Osteocyte (in vitro differentiated cells): Measurements from ENCODE around the gene ZNRF3. TPM values are rescaled to one million over a fixed set of nuclear protein-coding genes. Genes with fewer than 3 reads are reported as not detected.

ENCODE experiments used
- DNase-seq: peaks from one replicate; pipeline ENCODE4 v3.0.0; 2021; ENCODE audit warnings: mixed read lengths; ENCODE audit not compliant: unreplicated experiment; ENCODE audit errors: extremely low spot score
- H3K27ac Mint-ChIP-seq: one replicate; pipeline ENCODE4 v1.8.0; 2021; ENCODE audit warnings: mild to moderate bottlenecking, mixed read lengths; ENCODE audit not compliant: unreplicated experiment
- H3K27me3 Mint-ChIP-seq: one replicate; pipeline ENCODE4 v1.8.0; 2021; ENCODE audit warnings: mixed read lengths; ENCODE audit not compliant: unreplicated experiment
- H3K36me3 Mint-ChIP-seq: one replicate; pipeline ENCODE4 v1.8.0; 2021; ENCODE audit warnings: mixed read lengths; ENCODE audit not compliant: unreplicated experiment
- H3K4me1 Mint-ChIP-seq: one replicate; pipeline ENCODE4 v1.8.0; 2021; ENCODE audit warnings: mixed read lengths; ENCODE audit not compliant: unreplicated experiment
- H3K4me3 Mint-ChIP-seq: one replicate; pipeline ENCODE4 v1.8.0; 2021; ENCODE audit warnings: mild to moderate bottlenecking, moderate library complexity, mixed read lengths; ENCODE audit not compliant: unreplicated experiment
- H3K9me3 Mint-ChIP-seq: one replicate; pipeline ENCODE4 v1.8.0; 2021; ENCODE audit warnings: mixed read lengths; ENCODE audit not compliant: unreplicated experiment
- total RNA-seq: library from RNA; stranded (reverse); gene quantifications from 2 replicates; pipeline ENCODE4 v1.2.1, GENCODE V29; 2021
- TF ChIP-seq, protein P1 (sequence below): fragments of 200-600 bp; sonication (generic); IDR thresholded peaks from 2 replicates; pipeline ENCODE4 v1.5.0; 2021; ENCODE audit warnings: antibody characterized with exemption, mild to moderate bottlenecking, moderate library complexity

The ZNRF3 gene
- total RNA-seq, 1 donor from 2014 or later, result 6.4 TPM

DNA sequence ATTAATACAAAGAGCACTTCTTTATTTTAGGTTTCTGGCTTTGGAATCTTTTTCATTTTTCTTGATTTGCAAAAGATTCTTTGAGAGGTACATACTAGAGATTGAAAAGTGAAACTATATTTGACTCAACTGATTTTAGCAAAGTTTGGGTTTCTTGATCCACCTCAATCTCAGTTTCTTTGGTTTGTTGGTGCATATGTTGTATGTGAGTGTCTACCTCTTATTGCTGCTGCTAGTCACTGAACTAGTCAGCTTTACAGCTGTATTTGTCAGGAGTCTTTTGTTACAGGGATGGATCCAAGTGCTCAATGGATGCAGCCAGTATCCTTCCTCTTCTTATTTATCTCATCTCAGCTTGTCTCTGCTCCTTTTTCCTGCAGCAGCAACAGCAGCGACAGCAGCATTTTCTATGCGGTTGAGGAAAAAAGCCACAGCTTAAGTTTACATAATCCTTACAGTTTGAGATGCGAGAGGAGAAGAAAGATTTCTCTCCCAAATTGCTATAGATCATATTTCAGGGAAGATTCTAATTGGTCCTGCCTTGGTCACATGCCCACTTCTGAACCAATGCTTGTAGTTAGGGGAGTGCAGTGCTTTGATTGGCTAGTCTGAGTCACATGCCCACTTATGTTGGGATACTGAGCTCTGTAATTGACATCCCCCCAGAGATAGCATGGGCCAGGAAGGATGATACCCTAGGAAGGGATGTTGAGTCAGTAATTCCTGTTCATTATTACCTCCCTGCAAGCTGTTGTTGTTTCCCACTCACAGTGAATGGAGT lies 10.0 kb upstream of the ZNRF3 start:
- no peak overlapping the region for H3K4me3 Mint-ChIP-seq
- H3K36me3 Mint-ChIP-seq, result no peaks in the 10 kb centered on the region
- H3K9me3 Mint-ChIP-seq, result no peaks in the 10 kb centered on the region
- no peaks in the 10 kb centered on the region for H3K27me3 Mint-ChIP-seq
- DNase-seq, result no peak
- no peak overlapping the region for H3K27ac Mint-ChIP-seq
- H3K4me1 Mint-ChIP-seq, result no peaks in the 10 kb centered on the region
- TF ChIP-seq, protein P1, sequence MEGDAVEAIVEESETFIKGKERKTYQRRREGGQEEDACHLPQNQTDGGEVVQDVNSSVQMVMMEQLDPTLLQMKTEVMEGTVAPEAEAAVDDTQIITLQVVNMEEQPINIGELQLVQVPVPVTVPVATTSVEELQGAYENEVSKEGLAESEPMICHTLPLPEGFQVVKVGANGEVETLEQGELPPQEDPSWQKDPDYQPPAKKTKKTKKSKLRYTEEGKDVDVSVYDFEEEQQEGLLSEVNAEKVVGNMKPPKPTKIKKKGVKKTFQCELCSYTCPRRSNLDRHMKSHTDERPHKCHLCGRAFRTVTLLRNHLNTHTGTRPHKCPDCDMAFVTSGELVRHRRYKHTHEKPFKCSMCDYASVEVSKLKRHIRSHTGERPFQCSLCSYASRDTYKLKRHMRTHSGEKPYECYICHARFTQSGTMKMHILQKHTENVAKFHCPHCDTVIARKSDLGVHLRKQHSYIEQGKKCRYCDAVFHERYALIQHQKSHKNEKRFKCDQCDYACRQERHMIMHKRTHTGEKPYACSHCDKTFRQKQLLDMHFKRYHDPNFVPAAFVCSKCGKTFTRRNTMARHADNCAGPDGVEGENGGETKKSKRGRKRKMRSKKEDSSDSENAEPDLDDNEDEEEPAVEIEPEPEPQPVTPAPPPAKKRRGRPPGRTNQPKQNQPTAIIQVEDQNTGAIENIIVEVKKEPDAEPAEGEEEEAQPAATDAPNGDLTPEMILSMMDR, result no peak

DNA sequence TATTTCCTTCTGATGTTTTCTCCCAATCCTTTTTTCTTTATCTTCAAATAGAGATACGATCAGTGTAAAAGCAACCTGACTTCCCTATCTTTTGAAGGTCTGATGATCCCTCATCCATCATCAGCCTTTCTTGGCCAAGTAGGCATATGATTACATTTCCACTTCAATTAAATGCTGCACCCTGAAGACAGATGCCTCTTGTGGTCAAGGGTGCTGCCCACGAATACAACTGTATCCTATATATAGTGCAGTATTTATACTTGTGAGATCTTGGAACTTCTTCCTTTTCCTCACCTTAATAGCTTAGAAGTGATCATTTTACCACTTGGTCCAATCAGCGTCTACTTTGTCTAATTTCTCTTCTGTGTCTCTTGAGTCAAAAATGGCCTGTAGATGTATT lies 9.3 kb upstream of the ZNRF3 start:
- no peak overlapping the region for H3K4me3 Mint-ChIP-seq
- TF ChIP-seq, protein P1, result no peak

DNA sequence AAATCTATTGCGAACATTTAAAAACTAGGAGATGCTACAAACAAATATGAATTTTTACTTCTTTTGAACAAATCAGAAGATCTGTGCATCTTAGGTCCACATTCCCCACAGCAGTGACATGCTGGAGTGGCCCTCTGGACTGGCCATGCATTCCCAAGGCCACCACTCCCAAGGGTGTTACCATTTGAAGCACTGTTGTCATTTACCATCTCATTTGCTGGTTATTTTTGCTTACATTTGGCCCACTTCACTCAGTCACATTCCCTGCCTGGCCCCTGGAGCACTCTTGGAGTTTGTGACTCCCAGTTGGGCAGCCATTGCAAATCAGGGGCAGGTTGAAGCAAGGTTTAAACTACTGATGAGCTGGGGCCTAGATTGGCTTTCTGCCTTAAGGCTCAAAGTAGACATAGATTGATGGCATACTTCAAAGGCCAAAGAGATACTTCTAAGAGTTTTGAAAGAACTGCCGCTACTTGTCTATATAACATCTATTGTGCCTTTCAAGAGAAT lies 8.5 kb upstream of the ZNRF3 start:
- Mint-ChIP-seq H3K36me3 (no peaks in the 10 kb centered on the region), H3K9me3 (no peaks in the 10 kb centered on the region), H3K4me1 (no peaks in the 10 kb centered on the region), H3K27ac (no peak overlapping the region), H3K4me3 (no peak overlapping the region), H3K27me3 (no peaks in the 10 kb centered on the region)
- TF ChIP-seq, protein P1, result no peak
- no peak for DNase-seq

More for the DNA sequence above, 9.3 kb upstream of the ZNRF3 start:
- Mint-ChIP-seq H3K36me3 (no peaks in the 10 kb centered on the region), H3K27ac (no peak overlapping the region), H3K9me3 (no peaks in the 10 kb centered on the region), H3K27me3 (no peaks in the 10 kb centered on the region), H3K4me1 (no peaks in the 10 kb centered on the region)
- no peak for DNase-seq

DNA sequence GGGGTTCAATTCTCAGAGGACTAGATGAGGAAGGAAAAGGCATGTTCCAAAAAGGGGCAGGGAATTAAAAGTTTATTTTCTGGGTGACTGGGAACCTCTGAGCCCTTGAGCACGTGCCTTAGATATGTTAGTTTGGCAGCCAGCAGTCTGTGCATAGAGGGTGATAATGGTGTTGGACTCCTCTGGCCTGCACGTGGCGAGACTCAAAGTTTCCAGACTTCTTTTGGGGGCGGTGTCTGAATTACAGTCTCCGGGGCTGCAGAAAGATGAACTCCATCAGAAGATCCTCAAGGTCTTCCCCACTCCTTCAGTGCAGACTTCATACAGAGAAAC lies 861 bp upstream of the ZNRF3 start:
- peaks cover 3% of the 10 kb centered on the region for H3K36me3 Mint-ChIP-seq
- no peaks in the 10 kb centered on the region for H3K9me3 Mint-ChIP-seq
- peaks cover 3% of the 10 kb centered on the region for H3K27me3 Mint-ChIP-seq
- DNase-seq, result no peak
- peak overlapping the region; percentile 11 for H3K27ac Mint-ChIP-seq
- TF ChIP-seq, protein P1, result no peak
- peak overlapping the region; percentile 88 for H3K4me3 Mint-ChIP-seq
- H3K4me1 Mint-ChIP-seq, result peaks cover 20% of the 10 kb centered on the region

DNA sequence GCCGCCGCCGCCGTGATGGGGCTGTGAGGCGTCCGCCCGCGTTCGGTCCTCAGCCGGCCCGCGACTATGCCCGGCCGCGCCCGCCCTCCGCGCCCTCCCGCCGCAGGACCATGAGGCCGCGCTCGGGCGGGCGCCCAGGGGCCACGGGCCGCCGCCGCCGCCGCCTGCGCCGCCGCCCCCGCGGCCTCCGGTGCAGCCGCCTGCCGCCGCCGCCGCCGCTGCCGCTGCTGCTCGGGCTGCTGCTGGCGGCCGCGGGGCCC lies 215 bp downstream of the ZNRF3 start:
- no peak for DNase-seq
- Mint-ChIP-seq H3K4me1 (peaks cover 20% of the 10 kb centered on the region), H3K9me3 (no peaks in the 10 kb centered on the region), H3K27ac (no peak overlapping the region), H3K36me3 (peaks cover 3% of the 10 kb centered on the region), H3K27me3 (peaks cover 3% of the 10 kb centered on the region), H3K4me3 (peak overlapping the region; percentile 40)
- TF ChIP-seq, protein P1, result no peak
